ENCODE results near the gene WASHC3. TPM values are rescaled to one million over a fixed set of nuclear protein-coding genes. Genes with fewer than 3 reads are reported as not detected.

WASHC3 gene
- total and polyA plus RNA-seq, 2 experiments from 2014 or later, result 6.6 to 24.6 TPM

DNA sequence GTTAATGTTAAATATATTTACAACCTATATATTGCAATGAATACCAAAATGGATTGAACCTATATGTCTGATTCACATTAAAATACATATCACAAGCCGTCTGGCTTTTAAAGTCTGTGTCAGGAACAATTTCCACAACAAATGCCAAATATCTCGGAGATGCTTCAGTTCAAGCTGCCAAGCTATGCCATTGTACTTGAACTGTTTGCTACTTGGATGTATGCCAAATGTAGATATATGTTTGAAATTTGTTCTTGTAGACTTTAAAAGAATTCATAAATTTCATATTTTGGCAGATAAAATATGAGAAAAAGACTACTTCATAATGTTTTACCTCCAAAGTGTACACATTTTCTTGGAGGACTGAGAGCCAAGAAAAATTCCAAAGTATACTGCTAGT lies 37.0 kb downstream of the WASHC3 start (continued):
- TF ChIP-seq, protein P1, sequence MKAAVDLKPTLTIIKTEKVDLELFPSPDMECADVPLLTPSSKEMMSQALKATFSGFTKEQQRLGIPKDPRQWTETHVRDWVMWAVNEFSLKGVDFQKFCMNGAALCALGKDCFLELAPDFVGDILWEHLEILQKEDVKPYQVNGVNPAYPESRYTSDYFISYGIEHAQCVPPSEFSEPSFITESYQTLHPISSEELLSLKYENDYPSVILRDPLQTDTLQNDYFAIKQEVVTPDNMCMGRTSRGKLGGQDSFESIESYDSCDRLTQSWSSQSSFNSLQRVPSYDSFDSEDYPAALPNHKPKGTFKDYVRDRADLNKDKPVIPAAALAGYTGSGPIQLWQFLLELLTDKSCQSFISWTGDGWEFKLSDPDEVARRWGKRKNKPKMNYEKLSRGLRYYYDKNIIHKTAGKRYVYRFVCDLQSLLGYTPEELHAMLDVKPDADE (IDR thresholded peaks at IDR 0.05), result no peak
- TF ChIP-seq STAT1 (IDR thresholded peaks at IDR 0.05; ENCODE audit: unreplicated experiment) (no peak), CREB1 (CRISPR knock-in tag; IDR thresholded peaks at IDR 0.05; ENCODE audit: low read depth) (no peak), POLR2AphosphoS5 (IDR thresholded peaks at IDR 0.05; ENCODE audit: low read depth) (no peak), JUNB (IDR thresholded peaks at IDR 0.05; ENCODE audit: unreplicated experiment) (no peak), EZH2phosphoT487 (IDR thresholded peaks at IDR 0.05; ENCODE audit: unreplicated experiment) (no peak), ZNF114 (CRISPR knock-in tag; IDR thresholded peaks at IDR 0.05) (no peak)
- TF ChIP-seq, protein P2, sequence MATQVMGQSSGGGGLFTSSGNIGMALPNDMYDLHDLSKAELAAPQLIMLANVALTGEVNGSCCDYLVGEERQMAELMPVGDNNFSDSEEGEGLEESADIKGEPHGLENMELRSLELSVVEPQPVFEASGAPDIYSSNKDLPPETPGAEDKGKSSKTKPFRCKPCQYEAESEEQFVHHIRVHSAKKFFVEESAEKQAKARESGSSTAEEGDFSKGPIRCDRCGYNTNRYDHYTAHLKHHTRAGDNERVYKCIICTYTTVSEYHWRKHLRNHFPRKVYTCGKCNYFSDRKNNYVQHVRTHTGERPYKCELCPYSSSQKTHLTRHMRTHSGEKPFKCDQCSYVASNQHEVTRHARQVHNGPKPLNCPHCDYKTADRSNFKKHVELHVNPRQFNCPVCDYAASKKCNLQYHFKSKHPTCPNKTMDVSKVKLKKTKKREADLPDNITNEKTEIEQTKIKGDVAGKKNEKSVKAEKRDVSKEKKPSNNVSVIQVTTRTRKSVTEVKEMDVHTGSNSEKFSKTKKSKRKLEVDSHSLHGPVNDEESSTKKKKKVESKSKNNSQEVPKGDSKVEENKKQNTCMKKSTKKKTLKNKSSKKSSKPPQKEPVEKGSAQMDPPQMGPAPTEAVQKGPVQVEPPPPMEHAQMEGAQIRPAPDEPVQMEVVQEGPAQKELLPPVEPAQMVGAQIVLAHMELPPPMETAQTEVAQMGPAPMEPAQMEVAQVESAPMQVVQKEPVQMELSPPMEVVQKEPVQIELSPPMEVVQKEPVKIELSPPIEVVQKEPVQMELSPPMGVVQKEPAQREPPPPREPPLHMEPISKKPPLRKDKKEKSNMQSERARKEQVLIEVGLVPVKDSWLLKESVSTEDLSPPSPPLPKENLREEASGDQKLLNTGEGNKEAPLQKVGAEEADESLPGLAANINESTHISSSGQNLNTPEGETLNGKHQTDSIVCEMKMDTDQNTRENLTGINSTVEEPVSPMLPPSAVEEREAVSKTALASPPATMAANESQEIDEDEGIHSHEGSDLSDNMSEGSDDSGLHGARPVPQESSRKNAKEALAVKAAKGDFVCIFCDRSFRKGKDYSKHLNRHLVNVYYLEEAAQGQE (IDR thresholded peaks at IDR 0.05; ENCODE audit: unreplicated experiment), result no peak

DNA sequence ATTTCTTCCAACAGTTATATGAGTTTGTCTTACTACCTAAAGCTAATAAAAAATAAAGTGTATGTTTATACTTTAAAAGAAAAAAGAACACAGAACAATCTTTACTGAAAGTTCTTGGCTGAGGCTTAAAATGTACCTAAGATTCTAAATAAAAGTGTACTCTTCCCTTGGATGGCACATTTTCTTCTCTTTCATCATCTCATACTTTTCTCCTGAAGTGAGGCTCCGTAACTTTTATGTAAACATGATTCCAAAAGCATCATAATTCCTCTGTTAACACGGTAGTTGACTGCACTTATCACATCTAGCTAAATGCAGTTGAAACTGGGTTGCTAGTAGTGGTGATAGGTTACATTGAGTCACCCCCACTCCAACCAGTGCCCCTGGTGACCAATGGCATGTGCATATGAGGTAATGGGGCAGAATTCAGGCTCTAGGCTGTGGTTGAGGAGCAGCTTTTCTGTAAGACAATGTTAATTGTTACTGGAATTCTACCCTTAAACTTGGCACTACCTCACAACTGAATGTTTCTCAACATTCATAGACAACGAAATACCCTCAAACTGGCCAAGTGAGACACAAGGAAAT lies 38.4 kb downstream of the WASHC3 start:
- no peaks in the 10 kb centered on the region for H3K9me3 Mint-ChIP-seq
- no peak overlapping the region for H3K4me2 ChIP-seq
- H3K27ac Mint-ChIP-seq, result no peak overlapping the region
- no peak for DNase-seq (ENCODE audit: low spot score)
- H3K9me2 ChIP-seq (ENCODE audit: insufficient read depth), result no peaks in the 10 kb centered on the region
- no peaks in the 10 kb centered on the region for H3K4me1 ChIP-seq (ENCODE audit: insufficient read depth)
- ATAC-seq, result no peak
- no peaks in the 10 kb centered on the region for H4K20me1 ChIP-seq (replicated peaks; ENCODE audit: insufficient read depth)
- no peaks in the 10 kb centered on the region for H3K27me3 ChIP-seq (ENCODE audit: insufficient read depth)
- no peaks in the 10 kb centered on the region for H3K36me3 ChIP-seq (ENCODE audit: insufficient read depth)
- no peak overlapping the region for H3K4me3 Mint-ChIP-seq
- no peak overlapping the region for H3K4me3 ChIP-seq
- no peaks in the 10 kb centered on the region for H3K79me2 ChIP-seq (replicated peaks; ENCODE audit: insufficient read depth)
- H3K27ac ChIP-seq (ENCODE audit: low read depth), result no peak overlapping the region
- H3K4me1 Mint-ChIP-seq, result no peaks in the 10 kb centered on the region
- H3K27me3 Mint-ChIP-seq (ENCODE audit: insufficient read depth, low read depth, poor library complexity), result no peaks in the 10 kb centered on the region
- H2AFZ ChIP-seq, result no peak overlapping the region
- no peaks in the 10 kb centered on the region for H3K36me3 Mint-ChIP-seq (ENCODE audit: low read depth)
- no peaks in the 10 kb centered on the region for H3F3A ChIP-seq (replicated peaks; ENCODE audit: low read depth)
- TF ChIP-seq, protein P3, sequence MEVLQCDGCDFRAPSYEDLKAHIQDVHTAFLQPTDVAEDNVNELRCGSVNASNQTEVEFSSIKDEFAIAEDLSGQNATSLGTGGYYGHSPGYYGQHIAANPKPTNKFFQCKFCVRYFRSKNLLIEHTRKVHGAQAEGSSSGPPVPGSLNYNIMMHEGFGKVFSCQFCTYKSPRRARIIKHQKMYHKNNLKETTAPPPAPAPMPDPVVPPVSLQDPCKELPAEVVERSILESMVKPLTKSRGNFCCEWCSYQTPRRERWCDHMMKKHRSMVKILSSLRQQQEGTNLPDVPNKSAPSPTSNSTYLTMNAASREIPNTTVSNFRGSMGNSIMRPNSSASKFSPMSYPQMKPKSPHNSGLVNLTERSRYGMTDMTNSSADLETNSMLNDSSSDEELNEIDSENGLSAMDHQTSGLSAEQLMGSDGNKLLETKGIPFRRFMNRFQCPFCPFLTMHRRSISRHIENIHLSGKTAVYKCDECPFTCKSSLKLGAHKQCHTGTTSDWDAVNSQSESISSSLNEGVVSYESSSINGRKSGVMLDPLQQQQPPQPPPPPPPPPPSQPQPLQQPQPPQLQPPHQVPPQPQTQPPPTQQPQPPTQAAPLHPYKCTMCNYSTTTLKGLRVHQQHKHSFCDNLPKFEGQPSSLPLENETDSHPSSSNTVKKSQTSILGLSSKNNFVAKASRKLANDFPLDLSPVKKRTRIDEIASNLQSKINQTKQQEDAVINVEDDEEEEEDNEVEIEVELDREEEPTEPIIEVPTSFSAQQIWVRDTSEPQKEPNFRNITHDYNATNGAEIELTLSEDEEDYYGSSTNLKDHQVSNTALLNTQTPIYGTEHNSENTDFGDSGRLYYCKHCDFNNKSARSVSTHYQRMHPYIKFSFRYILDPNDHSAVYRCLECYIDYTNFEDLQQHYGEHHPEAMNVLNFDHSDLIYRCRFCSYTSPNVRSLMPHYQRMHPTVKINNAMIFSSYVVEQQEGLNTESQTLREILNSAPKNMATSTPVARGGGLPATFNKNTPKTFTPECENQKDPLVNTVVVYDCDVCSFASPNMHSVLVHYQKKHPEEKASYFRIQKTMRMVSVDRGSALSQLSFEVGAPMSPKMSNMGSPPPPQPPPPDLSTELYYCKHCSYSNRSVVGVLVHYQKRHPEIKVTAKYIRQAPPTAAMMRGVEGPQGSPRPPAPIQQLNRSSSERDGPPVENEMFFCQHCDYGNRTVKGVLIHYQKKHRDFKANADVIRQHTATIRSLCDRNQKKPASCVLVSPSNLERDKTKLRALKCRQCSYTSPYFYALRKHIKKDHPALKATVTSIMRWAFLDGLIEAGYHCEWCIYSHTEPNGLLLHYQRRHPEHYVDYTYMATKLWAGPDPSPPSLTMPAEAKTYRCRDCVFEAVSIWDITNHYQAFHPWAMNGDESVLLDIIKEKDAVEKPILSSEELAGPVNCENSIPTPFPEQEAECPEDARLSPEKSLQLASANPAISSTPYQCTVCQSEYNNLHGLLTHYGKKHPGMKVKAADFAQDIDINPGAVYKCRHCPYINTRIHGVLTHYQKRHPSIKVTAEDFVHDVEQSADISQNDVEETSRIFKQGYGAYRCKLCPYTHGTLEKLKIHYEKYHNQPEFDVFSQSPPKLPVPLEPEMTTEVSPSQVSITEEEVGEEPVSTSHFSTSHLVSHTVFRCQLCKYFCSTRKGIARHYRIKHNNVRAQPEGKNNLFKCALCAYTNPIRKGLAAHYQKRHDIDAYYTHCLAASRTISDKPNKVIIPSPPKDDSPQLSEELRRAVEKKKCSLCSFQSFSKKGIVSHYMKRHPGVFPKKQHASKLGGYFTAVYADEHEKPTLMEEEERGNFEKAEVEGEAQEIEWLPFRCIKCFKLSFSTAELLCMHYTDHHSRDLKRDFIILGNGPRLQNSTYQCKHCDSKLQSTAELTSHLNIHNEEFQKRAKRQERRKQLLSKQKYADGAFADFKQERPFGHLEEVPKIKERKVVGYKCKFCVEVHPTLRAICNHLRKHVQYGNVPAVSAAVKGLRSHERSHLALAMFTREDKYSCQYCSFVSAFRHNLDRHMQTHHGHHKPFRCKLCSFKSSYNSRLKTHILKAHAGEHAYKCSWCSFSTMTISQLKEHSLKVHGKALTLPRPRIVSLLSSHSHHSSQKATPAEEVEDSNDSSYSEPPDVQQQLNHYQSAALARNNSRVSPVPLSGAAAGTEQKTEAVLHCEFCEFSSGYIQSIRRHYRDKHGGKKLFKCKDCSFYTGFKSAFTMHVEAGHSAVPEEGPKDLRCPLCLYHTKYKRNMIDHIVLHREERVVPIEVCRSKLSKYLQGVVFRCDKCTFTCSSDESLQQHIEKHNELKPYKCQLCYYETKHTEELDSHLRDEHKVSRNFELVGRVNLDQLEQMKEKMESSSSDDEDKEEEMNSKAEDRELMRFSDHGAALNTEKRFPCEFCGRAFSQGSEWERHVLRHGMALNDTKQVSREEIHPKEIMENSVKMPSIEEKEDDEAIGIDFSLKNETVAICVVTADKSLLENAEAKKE (CRISPR knock-in tag; IDR thresholded peaks at IDR 0.05), result no peak
- TF ChIP-seq, protein P2 (IDR thresholded peaks at IDR 0.05; ENCODE audit: unreplicated experiment), result no peak
- TF ChIP-seq ZNF331 (CRISPR knock-in tag; IDR thresholded peaks at IDR 0.05; ENCODE audit: low read depth) (no peak), EZH2phosphoT487 (IDR thresholded peaks at IDR 0.05; ENCODE audit: unreplicated experiment) (no peak), EZH2 (IDR thresholded peaks at IDR 0.05; ENCODE audit: low read depth, unreplicated experiment) (no peak)
